Esophagus squamous epithelium (tissue), 4 donors: Measurements from ENCODE around the gene TTC31.

Experiments
- POLR2A ChIP-seq, 4 donors: fragments of 450-650 bp; IDR thresholded peaks; one replicate each; pipeline ENCODE4 v1.6.1; 2017; ENCODE audit warnings: antibody characterized with exemption in 4 of 4, mild to moderate bottlenecking in 4 of 4, moderate library complexity in 3 of 4
- TF ChIP-seq, protein P1 (sequence below), 6 experiments: fragments of 450-650 bp in 4 of 6; fragments of 200-600 bp in 2 of 6; sonication (generic) in 2 of 6; IDR thresholded peaks; one replicate each; pipeline ENCODE4 v1.5.1; 2016 to 2019; ENCODE audit warnings: antibody characterized with exemption in 6 of 6, mild to moderate bottlenecking in 4 of 6, moderate library complexity in 4 of 6

GRCh38 chr2:74496997-74497776, 14.3 kb downstream of the TTC31 start:
- no peak for TF ChIP-seq POLR2A (IDR thresholded peaks at IDR 0.05)
- TF ChIP-seq, protein P1, sequence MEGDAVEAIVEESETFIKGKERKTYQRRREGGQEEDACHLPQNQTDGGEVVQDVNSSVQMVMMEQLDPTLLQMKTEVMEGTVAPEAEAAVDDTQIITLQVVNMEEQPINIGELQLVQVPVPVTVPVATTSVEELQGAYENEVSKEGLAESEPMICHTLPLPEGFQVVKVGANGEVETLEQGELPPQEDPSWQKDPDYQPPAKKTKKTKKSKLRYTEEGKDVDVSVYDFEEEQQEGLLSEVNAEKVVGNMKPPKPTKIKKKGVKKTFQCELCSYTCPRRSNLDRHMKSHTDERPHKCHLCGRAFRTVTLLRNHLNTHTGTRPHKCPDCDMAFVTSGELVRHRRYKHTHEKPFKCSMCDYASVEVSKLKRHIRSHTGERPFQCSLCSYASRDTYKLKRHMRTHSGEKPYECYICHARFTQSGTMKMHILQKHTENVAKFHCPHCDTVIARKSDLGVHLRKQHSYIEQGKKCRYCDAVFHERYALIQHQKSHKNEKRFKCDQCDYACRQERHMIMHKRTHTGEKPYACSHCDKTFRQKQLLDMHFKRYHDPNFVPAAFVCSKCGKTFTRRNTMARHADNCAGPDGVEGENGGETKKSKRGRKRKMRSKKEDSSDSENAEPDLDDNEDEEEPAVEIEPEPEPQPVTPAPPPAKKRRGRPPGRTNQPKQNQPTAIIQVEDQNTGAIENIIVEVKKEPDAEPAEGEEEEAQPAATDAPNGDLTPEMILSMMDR (IDR thresholded peaks at IDR 0.05) = no peak
